CD14-positive monocyte (primary cell): ENCODE measurements around the gene LHPP. TPM values are rescaled to one million over a fixed set of nuclear protein-coding genes. Genes with fewer than 3 reads are reported as not detected.

Experiments
- DNase-seq, 3 donors: peaks; one replicate each; pipeline ENCODE4 v3.0.0-alpha.2; 2011 to 2022
- H2AFZ ChIP-seq: 2 replicates; pipeline ENCODE4 v1.6.0; 2012; ENCODE audit warnings: mild to moderate bottlenecking, low read depth, low read length, inconsistent platforms; ENCODE audit not compliant: insufficient read depth, poor library complexity, severe bottlenecking
- H3K27ac ChIP-seq, 2 donors: 1 replicate in 1 of 2; 2 replicates in 1 of 2; pipeline ENCODE4 v1.5.1; 2012 to 2013; ENCODE audit warnings: low read length in 2 of 2, control low read depth in 1 of 2, inconsistent platforms in 1 of 2, low read depth in 1 of 2, mild to moderate bottlenecking in 1 of 2
- H3K27me3 ChIP-seq, 2 donors: one replicate each; pipeline versions ENCODE4 v1.6.0 to v1.6.1; 2011 to 2013; ENCODE audit warnings: low read length in 2 of 2; ENCODE audit not compliant: control insufficient read depth in 2 of 2, insufficient read depth in 2 of 2
- H3K36me3 ChIP-seq, 2 donors: replicated peaks in 1 of 2; 1 replicate in 1 of 2; 2 replicates in 1 of 2; pipeline versions ENCODE4 v1.5.1 to v1.6.1; 2012 to 2013; ENCODE audit warnings: low read length in 2 of 2, control low read depth in 1 of 2, inconsistent platforms in 1 of 2, mild to moderate bottlenecking in 1 of 2; ENCODE audit not compliant: insufficient read depth in 2 of 2, control insufficient read depth in 1 of 2
- H3K4me1 ChIP-seq, 2 donors: 1 replicate in 1 of 2; 2 replicates in 1 of 2; pipeline versions ENCODE4 v1.5.1 to v1.6.1; 2012 to 2013; ENCODE audit warnings: low read length in 2 of 2, control low read depth in 1 of 2, inconsistent platforms in 1 of 2, mild to moderate bottlenecking in 1 of 2, moderate library complexity in 1 of 2; ENCODE audit not compliant: insufficient read depth in 2 of 2, control insufficient read depth in 1 of 2
- H3K4me2 ChIP-seq: replicated peaks from 2 replicates; pipeline ENCODE3; 2012; ENCODE audit warnings: low read length, moderate library complexity, mild to moderate bottlenecking; ENCODE audit not compliant: poor library complexity, severe bottlenecking; ENCODE audit errors: extremely low read depth
- H3K4me3 ChIP-seq, 3 experiments: fragments of 200-600 bp in 1 of 3; sonication (generic) in 1 of 3; replicated peaks in 1 of 3; 1 replicate in 2 of 3; 2 replicates in 1 of 3; pipeline ENCODE4 v1.5.1; 2011 to 2013; ENCODE audit warnings: low read length in 3 of 3, mild to moderate bottlenecking in 3 of 3, control low read depth in 2 of 3, low read depth in 2 of 3, inconsistent platforms in 1 of 3, moderate library complexity in 1 of 3
- H3K79me2 ChIP-seq: 2 replicates; pipeline ENCODE4 v1.6.0; 2012; ENCODE audit warnings: mild to moderate bottlenecking, control low read depth, inconsistent platforms, low read length, moderate library complexity; ENCODE audit not compliant: insufficient read depth
- H3K9ac ChIP-seq: 2 replicates; pipeline ENCODE4 v1.6.0; 2017; ENCODE audit warnings: low read length, mild to moderate bottlenecking; ENCODE audit not compliant: insufficient read depth, poor library complexity, severe bottlenecking
- H3K9me3 ChIP-seq, 2 donors: replicated peaks in 1 of 2; 1 replicate in 1 of 2; 2 replicates in 1 of 2; pipeline versions ENCODE4 v1.5.1 to v1.6.1; 2012 to 2013; ENCODE audit warnings: low read length in 2 of 2, control low read depth in 1 of 2; ENCODE audit not compliant: control insufficient read depth in 1 of 2, insufficient read depth in 1 of 2
- H4K20me1 ChIP-seq: 2 replicates; pipeline ENCODE4 v1.6.0; 2012; ENCODE audit warnings: mild to moderate bottlenecking, low read length, control low read depth, moderate library complexity; ENCODE audit not compliant: insufficient read depth
- H3K27ac Mint-ChIP-seq, 7 donors: one replicate each; pipeline ENCODE4 v1.8.0; 2020; ENCODE audit warnings: mild to moderate bottlenecking in 7 of 7, mixed read lengths in 7 of 7, moderate library complexity in 6 of 7, inconsistent platforms in 2 of 7
- H3K27me3 Mint-ChIP-seq, 3 donors: one replicate each; pipeline ENCODE4 v1.8.0; 2021 to 2022; ENCODE audit warnings: low read depth in 3 of 3, mild to moderate bottlenecking in 3 of 3, mixed read lengths in 3 of 3, moderate library complexity in 3 of 3, inconsistent platforms in 1 of 3
- H3K36me3 Mint-ChIP-seq, 2 donors: one replicate each; pipeline ENCODE4 v1.8.0; 2020; ENCODE audit warnings: mixed read lengths in 2 of 2, inconsistent platforms in 1 of 2, mild to moderate bottlenecking in 1 of 2
- H3K4me1 Mint-ChIP-seq: one replicate; pipeline ENCODE4 v1.8.0; 2020; ENCODE audit warnings: mild to moderate bottlenecking, mixed read lengths
- H3K4me3 Mint-ChIP-seq, 2 donors: one replicate each; pipeline ENCODE4 v1.8.0; 2020; ENCODE audit warnings: mild to moderate bottlenecking in 2 of 2, mixed read lengths in 2 of 2, moderate library complexity in 1 of 2
- H3K9me3 Mint-ChIP-seq, 7 donors: one replicate each; pipeline ENCODE4 v1.8.0; 2020 to 2022; ENCODE audit warnings: mixed read lengths in 7 of 7, mild to moderate bottlenecking in 6 of 7, moderate library complexity in 6 of 7, inconsistent platforms in 2 of 7
- WGBS: methylation state at CpG from one replicate; pipeline ENCODE4 v1.1.5; 2013; ENCODE audit warnings: missing lambda C conversion rate; ENCODE audit not compliant: insufficient coverage; 5-methylcytosine and 5-hydroxymethylcytosine counted together
- intact Hi-C, 2 donors: fragments of 100-400 bp; cut with micrococcal nuclease; formaldehyde crosslinking; loops; one replicate each; pipeline versions ENCODE4 v1.15.0 to v1.15.1; 2023
- polyA minus RNA-seq: library from RNA; depleted of rRNA, polyadenylated mRNA; stranded (reverse); fragments of >200 nt; gene quantifications from 2 replicates; pipeline ENCODE4 v1.2.3, GENCODE V29; 2012
- polyA plus RNA-seq, 3 donors: library from polyadenylated mRNA; depleted of rRNA in 1 of 3; unstranded in 2 of 3; stranded (reverse) in 1 of 3; fragments of 300-500 nt in 2 of 3; fragments of >200 nt in 1 of 3; fragmentation: Illumina TruSeq in 2 of 3; gene quantifications; 1 replicate in 2 of 3; 2 replicates in 1 of 3; pipeline ENCODE4 v1.2.3, GENCODE V29; 2012 to 2021
- total RNA-seq, 12 experiments: library from RNA in 1 of 12; stranded (reverse) in 1 of 12; fragments of 120-200 nt in 1 of 12; gene quantifications; one replicate each; pipeline ENCODE4 v1.2.4 and lab custom pipeline; 2013 to 2026; ENCODE audit warnings: mixed read lengths in 6 of 12, inconsistent platforms in 1 of 12
- TF ChIP-seq, protein P1 (sequence below): fragments of 200-600 bp; IDR thresholded peaks from one replicate; pipeline ENCODE4 v1.8.0; 2022; ENCODE audit warnings: antibody characterized with exemption, mild to moderate bottlenecking

LHPP gene, protein sequence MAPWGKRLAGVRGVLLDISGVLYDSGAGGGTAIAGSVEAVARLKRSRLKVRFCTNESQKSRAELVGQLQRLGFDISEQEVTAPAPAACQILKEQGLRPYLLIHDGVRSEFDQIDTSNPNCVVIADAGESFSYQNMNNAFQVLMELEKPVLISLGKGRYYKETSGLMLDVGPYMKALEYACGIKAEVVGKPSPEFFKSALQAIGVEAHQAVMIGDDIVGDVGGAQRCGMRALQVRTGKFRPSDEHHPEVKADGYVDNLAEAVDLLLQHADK
- 15.7 TPM for total RNA-seq (2013)
- polyA plus RNA-seq: 10 to 100 TPM; 15.2 to 20.6 (median 19.5) TPM
- 10.4 and 12.1 TPM in 2 replicates for polyA minus RNA-seq
- total RNA-seq (lab: John Stamatoyannopoulos, UW): 0.75 to 9.7 (median 6.1) reads per million in 11 experiments

- H3K4me1 Mint-ChIP-seq: peaks cover 29% of the 10 kb centered on the region
- peak; percentile 74 to 81 (median 81) for DNase-seq
- peak within 1 kb of the TSS; percentile 86 to 97 for H3K4me3 Mint-ChIP-seq
- peaks cover 7 to 22% (median 17%) of the 10 kb centered on the region in 3 donors for H3K27me3 Mint-ChIP-seq
- TF ChIP-seq, protein P1, sequence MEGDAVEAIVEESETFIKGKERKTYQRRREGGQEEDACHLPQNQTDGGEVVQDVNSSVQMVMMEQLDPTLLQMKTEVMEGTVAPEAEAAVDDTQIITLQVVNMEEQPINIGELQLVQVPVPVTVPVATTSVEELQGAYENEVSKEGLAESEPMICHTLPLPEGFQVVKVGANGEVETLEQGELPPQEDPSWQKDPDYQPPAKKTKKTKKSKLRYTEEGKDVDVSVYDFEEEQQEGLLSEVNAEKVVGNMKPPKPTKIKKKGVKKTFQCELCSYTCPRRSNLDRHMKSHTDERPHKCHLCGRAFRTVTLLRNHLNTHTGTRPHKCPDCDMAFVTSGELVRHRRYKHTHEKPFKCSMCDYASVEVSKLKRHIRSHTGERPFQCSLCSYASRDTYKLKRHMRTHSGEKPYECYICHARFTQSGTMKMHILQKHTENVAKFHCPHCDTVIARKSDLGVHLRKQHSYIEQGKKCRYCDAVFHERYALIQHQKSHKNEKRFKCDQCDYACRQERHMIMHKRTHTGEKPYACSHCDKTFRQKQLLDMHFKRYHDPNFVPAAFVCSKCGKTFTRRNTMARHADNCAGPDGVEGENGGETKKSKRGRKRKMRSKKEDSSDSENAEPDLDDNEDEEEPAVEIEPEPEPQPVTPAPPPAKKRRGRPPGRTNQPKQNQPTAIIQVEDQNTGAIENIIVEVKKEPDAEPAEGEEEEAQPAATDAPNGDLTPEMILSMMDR: peak; percentile 70
- peak within 1 kb of the TSS; percentile 46 to 84 for H3K27ac ChIP-seq
- peak within 1 kb of the TSS; percentile 83 to 98 (median 93) for H3K27ac Mint-ChIP-seq
- peak within 1 kb of the TSS; percentile 77 for H3K9ac ChIP-seq
- no peaks in the 10 kb centered on the region for H3K79me2 ChIP-seq
- H4K20me1 ChIP-seq: peaks cover 6% of the 10 kb centered on the region
- H3K27me3 ChIP-seq: peaks cover 0 to 9% of the 10 kb centered on the region in 2 donors
- H3K36me3 ChIP-seq: no peaks in the 10 kb centered on the region
- H3K9me3 Mint-ChIP-seq: peaks cover 0 to 3% (median 0%) of the 10 kb centered on the region in 7 donors
- 1% methylated on average over 81 of the region's 81 CpGs for WGBS
- H3K4me1 ChIP-seq: peaks cover 17 to 23% of the 10 kb centered on the region in 2 donors
- H2AFZ ChIP-seq: peak within 1 kb of the TSS; percentile 94
- peak within 1 kb of the TSS; percentile 85 for H3K4me2 ChIP-seq
- H3K4me3 ChIP-seq: peak within 1 kb of the TSS; percentile 51 to 87 (median 86)
- no peaks in the 10 kb centered on the region for H3K36me3 Mint-ChIP-seq
- H3K9me3 ChIP-seq: no peaks in the 10 kb centered on the region
- intact Hi-C loops: loop anchor here in 1 of 2 donors (10.0 kb wide), 1 partner anchor 1307 kb away; the partner anchor contains the start of gene BUB3
Observed at GRCh38 chr10:124461642-124462347, at the start of gene LHPP. LHPP (plus strand) TSS chr10:124461823; CDS start chr10:124461863, 40 bp downstream.

DNA sequence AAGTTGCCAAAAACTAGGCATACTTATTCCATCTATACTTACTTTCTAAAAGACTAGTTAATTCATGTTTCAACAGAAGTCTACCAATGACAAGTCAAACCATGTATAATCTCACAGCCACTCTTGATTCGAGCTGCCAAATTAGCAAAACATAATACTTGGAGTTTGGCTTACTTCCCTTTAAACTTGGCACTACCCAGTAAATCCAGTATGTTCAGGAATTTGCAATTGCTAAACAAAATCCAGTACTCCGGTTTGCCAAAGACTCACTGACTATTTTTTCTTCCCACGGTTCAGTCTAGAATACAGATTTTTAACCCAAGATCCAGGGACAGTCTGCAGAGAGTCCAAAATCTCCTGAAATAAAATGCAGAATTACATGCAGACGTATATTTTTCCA lies 47.5 kb upstream of the LHPP start:
- peaks cover 21% of the 10 kb centered on the region for H3K4me1 Mint-ChIP-seq
- H4K20me1 ChIP-seq: peaks cover 39% of the 10 kb centered on the region
- H3K27me3 Mint-ChIP-seq: peaks cover under 1 to 2% (median 2%) of the 10 kb centered on the region in 3 donors
- peaks cover 52% of the 10 kb centered on the region for H3K79me2 ChIP-seq
- intact Hi-C loops: no loop called here
- TF ChIP-seq, protein P1: no peak
- H3K27ac Mint-ChIP-seq: no peak overlapping the region
- H3K4me3 ChIP-seq: no peak overlapping the region
- no peak overlapping the region for H3K4me3 Mint-ChIP-seq
- WGBS: 83% methylated on average over 3 of the region's 4 CpGs
- H3K9me3 ChIP-seq: no peaks in the 10 kb centered on the region
- no peak for DNase-seq
- H3K27ac ChIP-seq: no peak overlapping the region
- H3K36me3 Mint-ChIP-seq: peaks cover 36 to 37% of the 10 kb centered on the region in 2 donors
- no peaks in the 10 kb centered on the region for H3K27me3 ChIP-seq
- no peak overlapping the region for H3K4me2 ChIP-seq
- peaks cover 10 to 30% of the 10 kb centered on the region in 2 donors for H3K4me1 ChIP-seq
- no peak overlapping the region for H3K9ac ChIP-seq
- H3K9me3 Mint-ChIP-seq: no peaks in the 10 kb centered on the region
- peaks cover 7 to 25% of the 10 kb centered on the region in 2 donors for H3K36me3 ChIP-seq
- no peak overlapping the region for H2AFZ ChIP-seq
